Measurements from ENCODE around the gene DYRK2. TPM values are rescaled to one million over a fixed set of nuclear protein-coding genes. Genes with fewer than 3 reads are reported as not detected.

Gene DYRK2
- total RNA-seq, 1 donor from 2014 or later, result 50.7 TPM

DNA sequence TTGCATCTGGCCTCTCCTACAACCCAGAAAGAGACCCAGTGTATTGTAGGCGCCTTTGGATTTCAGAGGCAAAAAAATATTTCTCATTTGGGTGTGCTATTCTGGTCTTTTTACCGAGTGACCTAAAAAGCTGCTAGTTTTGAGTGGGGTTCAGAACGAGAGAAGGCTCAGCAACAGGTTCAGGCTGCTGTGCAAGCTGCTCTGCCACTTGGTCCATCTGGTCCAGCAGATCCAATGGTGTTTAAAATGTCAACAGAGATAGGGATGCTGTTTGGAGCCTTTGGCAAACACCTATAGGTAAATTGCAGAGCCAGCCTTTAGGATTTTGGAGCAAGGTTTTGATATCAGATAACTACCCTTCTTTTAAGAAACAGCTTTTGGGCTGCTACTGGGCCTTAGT lies 25.3 kb upstream of the DYRK2 start:
- no peak overlapping the region for H3K9ac ChIP-seq (ENCODE audit: low read length)
- Mint-ChIP-seq H3K27ac (ENCODE audit: unreplicated experiment) (no peak overlapping the region), H3K4me3 (ENCODE audit: unreplicated experiment) (no peak overlapping the region), H3K27me3 (ENCODE audit: low read depth, unreplicated experiment) (no peaks in the 10 kb centered on the region), H3K9me3 (ENCODE audit: unreplicated experiment) (no peaks in the 10 kb centered on the region), H3K4me1 (ENCODE audit: low read depth, unreplicated experiment) (peaks cover 10% of the 10 kb centered on the region), H3K36me3 (ENCODE audit: low read depth, unreplicated experiment) (peaks cover 2% of the 10 kb centered on the region)
- no peaks in the 10 kb centered on the region for H3K4me1 ChIP-seq (ENCODE audit: insufficient read depth, low read length)
- FAIRE-seq (no peak), DNase-seq (ENCODE audit: low read depth) (no peak)
- no peaks in the 10 kb centered on the region for H3K36me3 ChIP-seq (ENCODE audit: insufficient read depth, low read length)
- H3K4me3 ChIP-seq (ENCODE audit: insufficient read depth, low read depth, low read length), result no peak overlapping the region
- H2AFZ ChIP-seq (ENCODE audit: low read depth, low read length), result no peak overlapping the region
- TF ChIP-seq, protein P1, sequence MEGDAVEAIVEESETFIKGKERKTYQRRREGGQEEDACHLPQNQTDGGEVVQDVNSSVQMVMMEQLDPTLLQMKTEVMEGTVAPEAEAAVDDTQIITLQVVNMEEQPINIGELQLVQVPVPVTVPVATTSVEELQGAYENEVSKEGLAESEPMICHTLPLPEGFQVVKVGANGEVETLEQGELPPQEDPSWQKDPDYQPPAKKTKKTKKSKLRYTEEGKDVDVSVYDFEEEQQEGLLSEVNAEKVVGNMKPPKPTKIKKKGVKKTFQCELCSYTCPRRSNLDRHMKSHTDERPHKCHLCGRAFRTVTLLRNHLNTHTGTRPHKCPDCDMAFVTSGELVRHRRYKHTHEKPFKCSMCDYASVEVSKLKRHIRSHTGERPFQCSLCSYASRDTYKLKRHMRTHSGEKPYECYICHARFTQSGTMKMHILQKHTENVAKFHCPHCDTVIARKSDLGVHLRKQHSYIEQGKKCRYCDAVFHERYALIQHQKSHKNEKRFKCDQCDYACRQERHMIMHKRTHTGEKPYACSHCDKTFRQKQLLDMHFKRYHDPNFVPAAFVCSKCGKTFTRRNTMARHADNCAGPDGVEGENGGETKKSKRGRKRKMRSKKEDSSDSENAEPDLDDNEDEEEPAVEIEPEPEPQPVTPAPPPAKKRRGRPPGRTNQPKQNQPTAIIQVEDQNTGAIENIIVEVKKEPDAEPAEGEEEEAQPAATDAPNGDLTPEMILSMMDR (IDR thresholded peaks at IDR 0.05; ENCODE audit: insufficient read depth, low read depth, low read length), result no peak
- TF ChIP-seq EZH2 (IDR thresholded peaks at IDR 0.05; ENCODE audit: insufficient read depth, low read length), result no peak
- no peaks in the 10 kb centered on the region for H3K27me3 ChIP-seq (ENCODE audit: insufficient read depth, low read length)
- no peak overlapping the region for H3K27ac ChIP-seq (ENCODE audit: low read depth, low read length)
- no peaks in the 10 kb centered on the region for H3K9me3 ChIP-seq (ENCODE audit: insufficient read depth, low read depth, low read length)
- no peaks in the 10 kb centered on the region for H4K20me1 ChIP-seq (ENCODE audit: insufficient read depth, low read length)
- no peaks in the 10 kb centered on the region for H3K79me2 ChIP-seq (ENCODE audit: insufficient read depth, low read length)
- H3K4me2 ChIP-seq (ENCODE audit: low read length), result no peak overlapping the region

DNA sequence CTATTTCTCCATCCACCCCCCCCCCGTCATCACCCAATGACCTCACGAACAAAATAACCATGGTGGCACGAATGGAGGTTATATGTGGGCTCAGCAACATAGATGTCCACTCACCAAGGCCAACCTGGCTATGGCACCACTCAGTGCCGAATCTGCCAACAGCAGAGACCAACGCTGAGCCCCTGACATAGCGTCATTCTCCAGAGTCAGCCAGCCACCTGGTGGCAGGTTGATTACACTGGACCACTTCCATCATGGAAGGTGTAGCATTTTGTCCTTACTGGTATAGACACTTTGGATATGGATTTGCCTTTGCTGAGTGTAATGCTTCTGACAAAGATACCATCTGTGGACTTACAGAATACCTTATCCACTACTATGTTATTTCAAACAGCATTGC lies 24.2 kb upstream of the DYRK2 start:
- peaks cover 2% of the 10 kb centered on the region for H3K36me3 Mint-ChIP-seq (ENCODE audit: low read depth, unreplicated experiment)
- Histone ChIP-seq H3K4me2 (ENCODE audit: low read length) (no peak overlapping the region), H3K36me3 (ENCODE audit: insufficient read depth, low read length) (no peaks in the 10 kb centered on the region), H4K20me1 (ENCODE audit: insufficient read depth, low read length) (no peaks in the 10 kb centered on the region), H3K9ac (ENCODE audit: low read length) (no peak overlapping the region), H2AFZ (ENCODE audit: low read depth, low read length) (no peak overlapping the region), H3K27me3 (ENCODE audit: insufficient read depth, low read length) (no peaks in the 10 kb centered on the region), H3K79me2 (ENCODE audit: insufficient read depth, low read length) (no peaks in the 10 kb centered on the region), H3K27ac (ENCODE audit: low read depth, low read length) (no peak overlapping the region), H3K9me3 (ENCODE audit: insufficient read depth, low read depth, low read length) (no peaks in the 10 kb centered on the region), H3K4me3 (ENCODE audit: insufficient read depth, low read depth, low read length) (no peak overlapping the region), H3K4me1 (ENCODE audit: insufficient read depth, low read length) (no peaks in the 10 kb centered on the region)
- H3K4me1 Mint-ChIP-seq (ENCODE audit: low read depth, unreplicated experiment), result peaks cover 9% of the 10 kb centered on the region
- H3K27ac Mint-ChIP-seq (ENCODE audit: unreplicated experiment), result no peak overlapping the region
- H3K9me3 Mint-ChIP-seq (ENCODE audit: unreplicated experiment), result no peaks in the 10 kb centered on the region
- no peaks in the 10 kb centered on the region for H3K27me3 Mint-ChIP-seq (ENCODE audit: low read depth, unreplicated experiment)
- DNase-seq (ENCODE audit: low read depth) (no peak), FAIRE-seq (no peak)
- TF ChIP-seq, protein P1 (IDR thresholded peaks at IDR 0.05; ENCODE audit: insufficient read depth, low read depth, low read length), result no peak
- no peak for TF ChIP-seq EZH2 (IDR thresholded peaks at IDR 0.05; ENCODE audit: insufficient read depth, low read length)
- no peak overlapping the region for H3K4me3 Mint-ChIP-seq (ENCODE audit: unreplicated experiment)

DNA sequence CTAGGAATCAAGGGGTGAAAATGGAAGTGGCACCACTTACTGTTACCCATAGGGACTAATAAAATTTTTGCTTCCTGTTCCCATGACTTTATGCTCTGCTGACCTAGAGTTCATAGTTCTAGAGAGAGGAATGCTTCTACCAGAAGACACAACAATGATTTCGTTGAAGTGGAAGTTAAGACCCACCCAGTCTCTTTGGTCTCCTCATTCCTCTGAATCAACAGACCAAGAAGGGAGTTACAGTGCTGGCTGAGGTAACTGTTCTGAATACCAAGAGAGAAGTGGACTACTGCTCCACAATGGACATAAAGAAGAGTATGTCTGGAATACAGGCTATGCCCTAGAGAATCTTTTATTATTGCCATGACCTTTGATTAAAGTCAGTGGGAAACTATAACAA lies 23.5 kb upstream of the DYRK2 start:
- Histone ChIP-seq H3K4me2 (ENCODE audit: low read length) (no peak overlapping the region), H3K4me1 (ENCODE audit: insufficient read depth, low read length) (no peaks in the 10 kb centered on the region), H4K20me1 (ENCODE audit: insufficient read depth, low read length) (no peaks in the 10 kb centered on the region), H3K27me3 (ENCODE audit: insufficient read depth, low read length) (no peaks in the 10 kb centered on the region), H3K27ac (ENCODE audit: low read depth, low read length) (no peak overlapping the region), H3K9me3 (ENCODE audit: insufficient read depth, low read depth, low read length) (no peaks in the 10 kb centered on the region), H3K4me3 (ENCODE audit: insufficient read depth, low read depth, low read length) (no peak overlapping the region), H3K9ac (ENCODE audit: low read length) (no peak overlapping the region), H3K79me2 (ENCODE audit: insufficient read depth, low read length) (no peaks in the 10 kb centered on the region), H3K36me3 (ENCODE audit: insufficient read depth, low read length) (no peaks in the 10 kb centered on the region), H2AFZ (ENCODE audit: low read depth, low read length) (no peak overlapping the region)
- peak overlapping the region; percentile 27 for H3K27ac Mint-ChIP-seq (ENCODE audit: unreplicated experiment)
- no peaks in the 10 kb centered on the region for H3K9me3 Mint-ChIP-seq (ENCODE audit: unreplicated experiment)
- no peak overlapping the region for H3K4me3 Mint-ChIP-seq (ENCODE audit: unreplicated experiment)
- H3K36me3 Mint-ChIP-seq (ENCODE audit: low read depth, unreplicated experiment), result peaks cover 2% of the 10 kb centered on the region
- DNase-seq (ENCODE audit: low read depth) (no peak), FAIRE-seq (no peak)
- TF ChIP-seq, protein P1 (IDR thresholded peaks at IDR 0.05; ENCODE audit: insufficient read depth, low read depth, low read length), result no peak
- TF ChIP-seq EZH2 (IDR thresholded peaks at IDR 0.05; ENCODE audit: insufficient read depth, low read length), result no peak
- no peaks in the 10 kb centered on the region for H3K27me3 Mint-ChIP-seq (ENCODE audit: low read depth, unreplicated experiment)
- peaks cover 9% of the 10 kb centered on the region for H3K4me1 Mint-ChIP-seq (ENCODE audit: low read depth, unreplicated experiment)
